Prostate gland (tissue), 2 donors: ENCODE measurements around the gene FMNL1. TPM values are rescaled to one million over a fixed set of nuclear protein-coding genes. Genes with fewer than 3 reads are reported as not detected.

ENCODE experiments used
- DNase-seq: peaks from one replicate; pipeline ENCODE4 v3.0.0-alpha.2; 2019; ENCODE audit warnings: low spot score
- H3K27ac ChIP-seq, 2 donors: fragments of 200-600 bp; sonication (generic); 2 replicates each; pipeline ENCODE4 v1.5.1; 2017 to 2019
- H3K27me3 ChIP-seq: fragments of 200-600 bp; sonication (generic); replicated peaks from 2 replicates; pipeline ENCODE4 v1.5.1; 2019; ENCODE audit not compliant: insufficient read depth
- H3K36me3 ChIP-seq, 2 donors: fragments of 200-600 bp; sonication (generic); 1 replicate in 1 of 2; 2 replicates in 1 of 2; pipeline versions ENCODE4 v1.5.1 to v1.8.1; 2017 to 2019
- H3K4me1 ChIP-seq: fragments of 200-600 bp; sonication (generic); replicated peaks from 2 replicates; pipeline ENCODE4 v1.5.1; 2019
- H3K4me3 ChIP-seq, 2 donors: fragments of 200-600 bp; sonication (generic); 2 replicates each; pipeline ENCODE4 v1.5.1; 2017 to 2019
- H3K9me3 ChIP-seq: fragments of 200-600 bp; sonication (generic); 2 replicates; pipeline ENCODE4 v1.5.1; 2017
- POLR2A ChIP-seq: fragments of 450-650 bp; IDR thresholded peaks from one replicate; pipeline ENCODE4 v1.6.1; 2016; ENCODE audit warnings: antibody characterized with exemption, mild to moderate bottlenecking
- POLR2AphosphoS5 ChIP-seq: sonication (generic); formaldehyde crosslinking; IDR thresholded peaks from one replicate; pipeline ENCODE4 v1.6.1; 2017; ENCODE audit warnings: antibody characterized with exemption
- WGBS: methylation state at CpG from one replicate; pipeline ENCODE4 v1.1.5; 2018; 5-methylcytosine and 5-hydroxymethylcytosine counted together
- intact Hi-C: fragments of 100-400 bp; cut with DNase I; formaldehyde crosslinking; loops from one replicate; pipeline ENCODE4 v1.14.2; 2022
- total RNA-seq, 2 donors: library from RNA; depleted of rRNA; stranded (reverse); fragments of >200 nt; gene quantifications; one replicate each; pipeline ENCODE4 v1.1.0, GENCODE V29; 2016
- TF ChIP-seq, protein P1 (sequence below), 4 experiments: fragments of 200-600 bp in 2 of 4; fragments of 450-650 bp in 2 of 4; sonication (generic) in 2 of 4; IDR thresholded peaks; 1 replicate in 3 of 4; 2 replicates in 1 of 4; pipeline ENCODE4 v1.5.1; 2016 to 2019; ENCODE audit warnings: antibody characterized with exemption in 4 of 4, mild to moderate bottlenecking in 2 of 4, moderate library complexity in 2 of 4

Gene FMNL1
- total RNA-seq, 2 donors from 2014 or later, result 3.6 to 12.2 TPM

DNA sequence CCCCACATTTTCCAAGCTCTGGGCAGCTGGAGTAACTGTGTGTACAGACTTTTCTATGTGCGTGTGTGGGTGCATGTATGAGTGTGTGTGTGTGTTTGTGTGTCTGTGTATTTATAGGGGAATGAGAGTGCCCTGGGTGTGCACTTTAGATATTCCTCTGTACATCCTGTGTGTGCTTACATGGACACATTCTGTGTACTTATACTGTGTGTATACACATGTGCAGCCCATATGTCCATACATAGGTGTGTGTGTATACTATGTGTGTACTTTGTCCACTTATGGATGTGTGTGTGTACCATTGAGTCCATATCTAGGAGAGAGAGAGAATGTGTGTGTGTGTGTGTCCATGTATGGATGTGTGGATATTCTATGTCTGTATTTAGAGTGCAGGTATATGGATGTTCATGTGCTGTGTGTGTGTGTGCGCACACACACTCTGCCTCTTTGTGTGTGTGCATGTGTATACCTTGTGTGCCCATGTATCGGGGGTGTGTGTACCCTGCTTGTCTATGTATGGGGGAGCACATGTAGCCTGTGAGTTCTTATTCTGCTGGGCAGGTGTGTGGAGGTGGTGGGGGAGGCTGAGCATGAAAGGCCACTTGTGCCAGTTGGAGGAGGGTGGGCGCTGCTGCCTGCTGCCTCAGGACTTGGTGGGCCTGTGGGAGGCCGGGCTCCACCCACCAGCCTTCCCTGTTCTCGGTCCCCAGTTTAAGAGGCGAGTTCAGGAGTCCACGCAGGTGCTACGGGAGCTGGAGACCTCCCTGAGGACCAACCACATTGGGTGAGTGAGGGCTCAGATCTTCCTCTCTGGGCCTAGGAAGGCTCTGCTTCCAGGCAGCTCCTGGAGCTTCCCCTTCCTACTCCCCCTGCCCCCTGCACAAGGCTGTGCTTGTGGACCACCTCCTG, 11.1 kb downstream of the FMNL1 start:
- H3K27ac ChIP-seq, result no peak overlapping the region
- no peak for DNase-seq
- no peaks in the 10 kb centered on the region for H3K4me1 ChIP-seq
- no peaks in the 10 kb centered on the region for H3K27me3 ChIP-seq
- H3K9me3 ChIP-seq, result no peaks in the 10 kb centered on the region
- 92% methylated on average over 9 of the region's 9 CpGs for WGBS
- intact Hi-C loops, result no loop called here
- no peaks in the 10 kb centered on the region for H3K36me3 ChIP-seq
- H3K4me3 ChIP-seq, result no peak overlapping the region
- TF ChIP-seq POLR2A, result no peak
- TF ChIP-seq, protein P1, sequence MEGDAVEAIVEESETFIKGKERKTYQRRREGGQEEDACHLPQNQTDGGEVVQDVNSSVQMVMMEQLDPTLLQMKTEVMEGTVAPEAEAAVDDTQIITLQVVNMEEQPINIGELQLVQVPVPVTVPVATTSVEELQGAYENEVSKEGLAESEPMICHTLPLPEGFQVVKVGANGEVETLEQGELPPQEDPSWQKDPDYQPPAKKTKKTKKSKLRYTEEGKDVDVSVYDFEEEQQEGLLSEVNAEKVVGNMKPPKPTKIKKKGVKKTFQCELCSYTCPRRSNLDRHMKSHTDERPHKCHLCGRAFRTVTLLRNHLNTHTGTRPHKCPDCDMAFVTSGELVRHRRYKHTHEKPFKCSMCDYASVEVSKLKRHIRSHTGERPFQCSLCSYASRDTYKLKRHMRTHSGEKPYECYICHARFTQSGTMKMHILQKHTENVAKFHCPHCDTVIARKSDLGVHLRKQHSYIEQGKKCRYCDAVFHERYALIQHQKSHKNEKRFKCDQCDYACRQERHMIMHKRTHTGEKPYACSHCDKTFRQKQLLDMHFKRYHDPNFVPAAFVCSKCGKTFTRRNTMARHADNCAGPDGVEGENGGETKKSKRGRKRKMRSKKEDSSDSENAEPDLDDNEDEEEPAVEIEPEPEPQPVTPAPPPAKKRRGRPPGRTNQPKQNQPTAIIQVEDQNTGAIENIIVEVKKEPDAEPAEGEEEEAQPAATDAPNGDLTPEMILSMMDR (IDR thresholded peaks at IDR 0.05), result no peak
- TF ChIP-seq POLR2AphosphoS5, result no peak

DNA sequence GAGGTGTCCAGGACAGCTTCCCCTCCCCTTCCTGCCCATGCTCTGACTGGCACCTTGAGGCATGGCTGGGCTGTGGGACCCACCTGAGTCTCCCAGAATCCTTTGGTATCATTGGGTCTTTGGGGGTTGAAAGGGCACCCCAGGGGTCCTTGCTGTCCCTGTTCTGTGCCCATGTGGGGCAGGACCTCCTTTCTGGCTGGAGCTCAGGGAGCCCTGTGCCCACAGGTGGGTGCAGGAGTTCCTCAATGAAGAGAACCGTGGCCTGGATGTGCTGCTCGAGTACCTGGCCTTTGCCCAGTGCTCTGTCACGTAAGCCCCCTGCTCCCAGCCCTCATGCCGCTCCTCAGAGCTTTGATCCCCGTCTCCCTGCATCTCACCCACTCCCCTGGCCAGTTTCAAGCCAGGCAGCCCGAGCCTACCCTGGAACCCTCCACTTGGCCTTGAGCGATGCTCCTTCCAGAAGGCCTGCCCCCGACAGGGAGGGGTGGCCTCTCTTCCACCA, 11.8 kb downstream of the FMNL1 start:
- no peak for DNase-seq
- Histone ChIP-seq H3K4me3 (no peak overlapping the region), H3K9me3 (no peaks in the 10 kb centered on the region), H3K27ac (no peak overlapping the region), H3K36me3 (no peaks in the 10 kb centered on the region), H3K27me3 (no peaks in the 10 kb centered on the region), H3K4me1 (no peaks in the 10 kb centered on the region)
- TF ChIP-seq POLR2AphosphoS5, result no peak
- TF ChIP-seq, protein P1 (IDR thresholded peaks at IDR 0.05), result no peak
- no peak for TF ChIP-seq POLR2A
- WGBS, result 77% methylated on average over 8 of the region's 8 CpGs
- intact Hi-C loops, result no loop called here

DNA sequence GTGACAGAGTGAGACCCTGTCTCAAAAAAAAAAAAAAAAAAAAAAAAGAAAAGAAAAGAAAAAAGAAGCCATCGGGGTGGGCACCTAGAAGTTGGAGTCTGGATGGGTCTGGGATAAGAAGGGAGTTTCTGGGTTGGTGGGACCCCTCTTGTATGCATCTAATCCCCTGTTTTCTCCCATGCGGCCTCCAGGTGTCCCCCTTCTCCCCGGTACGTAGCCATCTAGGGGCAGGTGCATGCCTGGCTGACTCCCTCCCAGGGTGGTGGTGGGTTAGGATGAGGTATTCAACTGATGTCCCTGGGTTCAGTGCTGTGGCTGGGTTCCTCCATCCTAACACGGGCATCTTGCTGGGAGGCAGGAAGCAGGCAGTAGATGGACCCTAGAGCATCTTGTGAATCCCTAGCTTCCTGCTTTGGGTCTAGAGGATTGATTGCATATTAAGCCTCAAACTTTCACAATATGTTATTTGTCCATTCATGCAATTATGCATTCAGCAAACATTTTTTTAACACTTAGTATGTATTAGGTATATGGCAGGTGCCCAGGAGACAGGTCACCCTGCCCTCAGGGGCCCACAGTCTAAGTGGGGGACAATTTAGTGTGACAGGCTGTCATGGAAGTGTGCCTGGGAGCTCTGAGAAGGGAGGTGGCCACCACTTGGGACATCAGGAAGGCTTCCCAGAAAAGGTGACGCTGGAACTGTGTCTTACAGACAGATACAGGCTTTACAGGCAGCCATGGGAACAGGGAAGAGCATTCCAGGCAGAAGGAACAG, 13.1 kb downstream of the FMNL1 start:
- intact Hi-C loops, result no loop called here
- 28% methylated on average over 6 of the region's 6 CpGs for WGBS
- no peaks in the 10 kb centered on the region for H3K9me3 ChIP-seq
- no peak overlapping the region for H3K27ac ChIP-seq
- no peaks in the 10 kb centered on the region for H3K27me3 ChIP-seq
- no peak overlapping the region for H3K4me3 ChIP-seq
- no peak for TF ChIP-seq POLR2AphosphoS5
- TF ChIP-seq, protein P1 (IDR thresholded peaks at IDR 0.05), result no peak
- TF ChIP-seq POLR2A, result no peak
- no peaks in the 10 kb centered on the region for H3K36me3 ChIP-seq
- no peak for DNase-seq
- no peaks in the 10 kb centered on the region for H3K4me1 ChIP-seq

- no peak for TF ChIP-seq POLR2AphosphoS5
- TF ChIP-seq, protein P1 (IDR thresholded peaks at IDR 0.05), result peak in 3 of 4 experiments; percentile 69 to 81 (median 74)
- 57% methylated on average over 12 of the region's 20 CpGs for WGBS
- peak; percentile 55 for DNase-seq
- H3K4me1 ChIP-seq, result peaks cover 2% of the 10 kb centered on the region
- no peak overlapping the region for H3K27ac ChIP-seq
- no peaks in the 10 kb centered on the region for H3K36me3 ChIP-seq
- no peaks in the 10 kb centered on the region for H3K9me3 ChIP-seq
- intact Hi-C loops, result no loop called here
- H3K4me3 ChIP-seq, result no peak overlapping the region
- no peaks in the 10 kb centered on the region for H3K27me3 ChIP-seq
These were observed 14.0 kb downstream of the FMNL1 start for GRCh38 chr17:45235416-45236281.
